Prostate gland (tissue), 2 donors: ENCODE data around the gene MTX2. TPM values are rescaled to one million over a fixed set of nuclear protein-coding genes. Genes with fewer than 3 reads are reported as not detected.

Experiments
- DNase-seq: peaks from one replicate; pipeline ENCODE4 v3.0.0-alpha.2; 2019; ENCODE audit warnings: low spot score
- H3K27ac ChIP-seq, 2 donors: fragments of 200-600 bp; sonication (generic); 2 replicates each; pipeline ENCODE4 v1.5.1; 2017 to 2019
- H3K27me3 ChIP-seq: fragments of 200-600 bp; sonication (generic); replicated peaks from 2 replicates; pipeline ENCODE4 v1.5.1; 2019; ENCODE audit not compliant: insufficient read depth
- H3K36me3 ChIP-seq, 2 donors: fragments of 200-600 bp; sonication (generic); 1 replicate in 1 of 2; 2 replicates in 1 of 2; pipeline versions ENCODE4 v1.5.1 to v1.8.1; 2017 to 2019
- H3K4me1 ChIP-seq: fragments of 200-600 bp; sonication (generic); replicated peaks from 2 replicates; pipeline ENCODE4 v1.5.1; 2019
- H3K4me3 ChIP-seq, 2 donors: fragments of 200-600 bp; sonication (generic); 2 replicates each; pipeline ENCODE4 v1.5.1; 2017 to 2019
- H3K9me3 ChIP-seq: fragments of 200-600 bp; sonication (generic); 2 replicates; pipeline ENCODE4 v1.5.1; 2017
- POLR2A ChIP-seq: fragments of 450-650 bp; IDR thresholded peaks from one replicate; pipeline ENCODE4 v1.6.1; 2016; ENCODE audit warnings: antibody characterized with exemption, mild to moderate bottlenecking
- POLR2AphosphoS5 ChIP-seq: sonication (generic); formaldehyde crosslinking; IDR thresholded peaks from one replicate; pipeline ENCODE4 v1.6.1; 2017; ENCODE audit warnings: antibody characterized with exemption
- WGBS: methylation state at CpG from one replicate; pipeline ENCODE4 v1.1.5; 2018; 5-methylcytosine and 5-hydroxymethylcytosine counted together
- intact Hi-C: fragments of 100-400 bp; cut with DNase I; formaldehyde crosslinking; loops from one replicate; pipeline ENCODE4 v1.14.2; 2022
- total RNA-seq, 2 donors: library from RNA; depleted of rRNA; stranded (reverse); fragments of >200 nt; gene quantifications; one replicate each; pipeline ENCODE4 v1.1.0, GENCODE V29; 2016
- TF ChIP-seq, protein P1 (sequence below), 4 experiments: fragments of 200-600 bp in 2 of 4; fragments of 450-650 bp in 2 of 4; sonication (generic) in 2 of 4; IDR thresholded peaks; 1 replicate in 3 of 4; 2 replicates in 1 of 4; pipeline ENCODE4 v1.5.1; 2016 to 2019; ENCODE audit warnings: antibody characterized with exemption in 4 of 4, mild to moderate bottlenecking in 2 of 4, moderate library complexity in 2 of 4

MTX2 gene
- total RNA-seq, 2 donors from 2014 or later = 33.3 to 47.6 TPM

DNA sequence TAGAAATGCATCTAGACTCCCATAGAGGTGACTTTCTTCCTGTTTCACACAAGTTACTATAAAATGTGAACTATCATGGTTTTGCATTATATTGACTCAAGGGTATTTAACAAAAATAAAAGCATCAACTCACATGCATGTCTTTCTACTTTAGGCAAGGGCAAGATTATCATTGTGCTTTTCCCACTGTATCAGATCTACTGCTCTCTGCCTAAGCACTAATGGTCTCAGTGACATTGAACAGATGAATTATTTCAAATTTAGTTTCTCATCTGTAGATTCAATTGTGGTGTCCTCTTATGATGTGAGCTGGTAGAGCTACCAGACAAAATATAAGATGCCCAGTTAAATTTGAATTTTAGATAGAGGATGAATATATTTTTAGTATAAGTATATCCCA, 113.9 kb downstream of the MTX2 start:
- intact Hi-C loops = no loop called here
- H3K4me1 ChIP-seq = no peaks in the 10 kb centered on the region

DNA sequence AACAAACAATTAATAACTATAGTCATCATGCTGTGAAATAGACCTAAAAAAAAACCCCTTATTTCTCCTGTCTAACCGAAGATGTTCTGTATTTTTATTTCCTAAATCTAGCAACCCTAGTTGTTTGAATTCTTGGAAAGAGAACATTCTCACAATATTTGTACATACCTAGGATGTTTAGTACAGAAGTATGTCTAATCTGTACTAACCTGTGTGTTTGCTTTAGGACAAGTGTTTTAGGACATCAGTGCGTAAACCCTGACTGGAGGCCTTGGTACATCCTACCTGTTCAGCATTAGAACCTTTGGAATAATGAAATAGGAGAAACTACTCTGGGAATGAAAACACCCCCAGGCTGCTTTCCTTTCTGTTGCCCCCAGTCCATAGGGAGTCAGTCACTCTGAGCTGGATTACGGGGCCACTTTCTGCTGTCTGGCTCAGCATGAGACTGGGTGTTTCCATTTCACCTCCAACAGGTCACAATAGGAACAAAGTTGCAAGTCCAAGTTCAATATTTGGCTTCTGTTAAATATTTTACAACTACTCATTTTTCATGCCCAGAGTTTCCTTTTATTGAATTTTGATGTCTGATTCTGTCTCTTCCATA, 114.7 kb downstream of the MTX2 start:
- intact Hi-C loops = no loop called here
- WGBS = 72% methylated on average over 3 of the region's 3 CpGs
- Histone ChIP-seq H3K27me3 (no peaks in the 10 kb centered on the region), H3K9me3 (no peaks in the 10 kb centered on the region), H3K4me1 (no peaks in the 10 kb centered on the region), H3K4me3 (no peak overlapping the region), H3K27ac (no peak overlapping the region), H3K36me3 (no peaks in the 10 kb centered on the region)
- no peak for TF ChIP-seq POLR2A
- DNase-seq = no peak

More for the DNA sequence above, 113.9 kb downstream of the MTX2 start:
- TF ChIP-seq, protein P1, sequence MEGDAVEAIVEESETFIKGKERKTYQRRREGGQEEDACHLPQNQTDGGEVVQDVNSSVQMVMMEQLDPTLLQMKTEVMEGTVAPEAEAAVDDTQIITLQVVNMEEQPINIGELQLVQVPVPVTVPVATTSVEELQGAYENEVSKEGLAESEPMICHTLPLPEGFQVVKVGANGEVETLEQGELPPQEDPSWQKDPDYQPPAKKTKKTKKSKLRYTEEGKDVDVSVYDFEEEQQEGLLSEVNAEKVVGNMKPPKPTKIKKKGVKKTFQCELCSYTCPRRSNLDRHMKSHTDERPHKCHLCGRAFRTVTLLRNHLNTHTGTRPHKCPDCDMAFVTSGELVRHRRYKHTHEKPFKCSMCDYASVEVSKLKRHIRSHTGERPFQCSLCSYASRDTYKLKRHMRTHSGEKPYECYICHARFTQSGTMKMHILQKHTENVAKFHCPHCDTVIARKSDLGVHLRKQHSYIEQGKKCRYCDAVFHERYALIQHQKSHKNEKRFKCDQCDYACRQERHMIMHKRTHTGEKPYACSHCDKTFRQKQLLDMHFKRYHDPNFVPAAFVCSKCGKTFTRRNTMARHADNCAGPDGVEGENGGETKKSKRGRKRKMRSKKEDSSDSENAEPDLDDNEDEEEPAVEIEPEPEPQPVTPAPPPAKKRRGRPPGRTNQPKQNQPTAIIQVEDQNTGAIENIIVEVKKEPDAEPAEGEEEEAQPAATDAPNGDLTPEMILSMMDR (IDR thresholded peaks at IDR 0.05) = no peak
- TF ChIP-seq POLR2AphosphoS5 (no peak), POLR2A (no peak)
- no peak for DNase-seq
- no peak overlapping the region for H3K27ac ChIP-seq
- H3K27me3 ChIP-seq = no peaks in the 10 kb centered on the region
- H3K36me3 ChIP-seq = no peaks in the 10 kb centered on the region
- no peaks in the 10 kb centered on the region for H3K9me3 ChIP-seq
- H3K4me3 ChIP-seq = no peak overlapping the region

DNA sequence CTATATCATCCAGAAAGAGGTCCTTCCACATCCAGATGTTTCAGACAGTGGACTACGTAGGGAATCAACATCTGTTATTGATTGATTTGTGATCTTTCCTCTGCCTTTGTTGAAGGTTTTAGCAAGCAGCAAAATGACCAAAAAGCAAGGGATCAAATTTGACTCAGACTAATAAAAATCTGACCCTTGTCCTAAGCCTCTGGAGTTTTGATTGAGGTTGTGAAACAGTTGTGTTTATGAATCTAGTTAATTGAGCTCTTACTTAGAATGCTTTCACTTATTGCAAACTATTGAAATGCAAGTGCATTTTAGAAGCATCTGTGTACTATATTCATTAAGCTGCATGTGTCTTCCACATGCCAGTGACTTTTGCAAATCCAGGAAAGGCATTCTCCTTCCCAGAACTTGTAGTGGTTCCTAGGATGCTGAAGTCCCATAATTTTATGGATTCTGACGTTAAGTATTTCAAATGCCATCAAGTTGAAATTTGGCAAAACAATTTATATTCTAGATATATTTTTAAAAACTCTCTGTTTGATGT, 116.0 kb downstream of the MTX2 start:
- no peak for DNase-seq
- H3K27ac ChIP-seq = no peak overlapping the region
- H3K36me3 ChIP-seq = no peaks in the 10 kb centered on the region
- H3K9me3 ChIP-seq = no peaks in the 10 kb centered on the region
- no peak overlapping the region for H3K4me3 ChIP-seq
- intact Hi-C loops = no loop called here
- no peaks in the 10 kb centered on the region for H3K27me3 ChIP-seq
- no peaks in the 10 kb centered on the region for H3K4me1 ChIP-seq
- TF ChIP-seq POLR2A = no peak
- TF ChIP-seq POLR2AphosphoS5 = no peak
- TF ChIP-seq, protein P1 (IDR thresholded peaks at IDR 0.05) = no peak
- WGBS = 84% methylated on average over 2 of the region's 2 CpGs

DNA sequence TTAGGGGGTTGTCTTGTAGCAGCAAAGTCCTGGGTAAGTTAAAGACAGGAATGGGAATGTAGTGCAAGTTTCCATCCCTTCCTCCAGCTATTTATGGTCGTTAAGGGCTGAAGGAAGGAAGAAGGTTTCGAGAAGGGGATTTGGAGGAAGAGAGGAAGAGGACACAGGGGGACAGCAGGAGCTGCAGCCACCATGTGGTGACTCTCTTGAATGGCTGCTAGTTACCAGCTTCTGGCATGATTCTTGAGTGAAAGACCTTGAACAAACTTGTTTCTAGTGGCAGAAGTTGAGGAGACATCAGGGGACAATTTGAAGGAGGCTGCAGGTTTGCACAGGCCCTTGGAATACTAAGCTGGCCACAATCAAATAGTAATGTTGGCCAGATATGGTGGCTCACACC, 116.6 kb downstream of the MTX2 start:
- no peaks in the 10 kb centered on the region for H3K4me1 ChIP-seq
- H3K9me3 ChIP-seq = no peaks in the 10 kb centered on the region
- no peak for DNase-seq
- 62% methylated on average over 2 of the region's 2 CpGs for WGBS
- no peaks in the 10 kb centered on the region for H3K36me3 ChIP-seq
- no peak overlapping the region for H3K4me3 ChIP-seq
- TF ChIP-seq, protein P1 (IDR thresholded peaks at IDR 0.05) = no peak
- TF ChIP-seq POLR2A = no peak
- TF ChIP-seq POLR2AphosphoS5 = no peak
- H3K27me3 ChIP-seq = no peaks in the 10 kb centered on the region
- intact Hi-C loops = no loop called here
- H3K27ac ChIP-seq = no peak overlapping the region

Other genes starting within 250 kb of the MTX2 start
- gene EVX2, start 185.5 kb upstream of the MTX2 start, total RNA-seq = 1 to 10 TPM; 1.2 to 1.6 TPM
- gene HOXD13, start 176.7 kb upstream of the MTX2 start, total RNA-seq = 10 to 100 TPM; 10.6 to 11.8 TPM
- gene HOXD12, start 169.6 kb upstream of the MTX2 start, total RNA-seq = under 1 TPM in 1 of 2 donors, not detected in 1; 0.36 TPM
- 10 to 100 TPM in 1 of 2 donors, 1 to 10 TPM in 1; 8.0 to 14.9 TPM for gene HOXD11, start 162.2 kb upstream of the MTX2 start, total RNA-seq
- 10 to 100 TPM; 10.4 to 32.5 TPM for gene HOXD10, start 152.7 kb upstream of the MTX2 start, total RNA-seq
- gene HOXD9, start 146.7 kb upstream of the MTX2 start, total RNA-seq = 10 to 100 TPM in 1 of 2 donors, 1 to 10 TPM in 1; 5.9 to 29.1 TPM
- gene HOXD8, start 139.7 kb upstream of the MTX2 start, total RNA-seq = 10 to 100 TPM; 10.4 to 30.8 TPM
- gene HOXD4, start 117.9 kb upstream of the MTX2 start, total RNA-seq = 1 to 10 TPM; 1.2 to 6.7 TPM
- gene HOXD3, start 112.1 kb upstream of the MTX2 start, total RNA-seq = 1 to 10 TPM; 2.2 to 5.3 TPM
- gene HOXD1, start 80.8 kb upstream of the MTX2 start, total RNA-seq = 1 to 10 TPM; 2.3 to 6.1 TPM